Esophagus muscularis mucosa (tissue), 4 donors: ENCODE data around the gene RAB11FIP5. TPM values are rescaled to one million over a fixed set of nuclear protein-coding genes. Genes with fewer than 3 reads are reported as not detected.
A peak's percentile ranks its signal among the peaks of the same experiment; 100 is the strongest.

ENCODE experiments used
- DNase-seq: peaks from one replicate; pipeline ENCODE4 v3.0.0-alpha.2; 2017; ENCODE audit errors: extremely low spot score
- H3K27ac ChIP-seq, 4 donors: fragments of 200-600 bp; sonication (generic); replicated peaks in 1 of 4; 1 replicate in 3 of 4; 2 replicates in 1 of 4; pipeline ENCODE4 v1.5.1; 2016 to 2019; ENCODE audit warnings: mild to moderate bottlenecking in 1 of 4
- H3K27me3 ChIP-seq, 4 donors: fragments of 200-600 bp; sonication (generic); one replicate each; pipeline versions ENCODE4 v1.5.1 to v1.6.0; 2016 to 2019
- H3K36me3 ChIP-seq, 4 donors: fragments of 200-600 bp; sonication (generic); one replicate each; pipeline ENCODE4 v1.5.1; 2016 to 2019
- H3K4me1 ChIP-seq, 4 donors: fragments of 200-600 bp; sonication (generic); one replicate each; pipeline ENCODE4 v1.5.1; 2016 to 2019
- H3K4me3 ChIP-seq, 4 donors: fragments of 200-600 bp; sonication (generic); 1 replicate in 2 of 4; 2 replicates in 2 of 4; pipeline ENCODE4 v1.5.1; 2016 to 2019; ENCODE audit warnings: mild to moderate bottlenecking in 4 of 4, moderate library complexity in 1 of 4
- H3K9me3 ChIP-seq, 4 donors: fragments of 200-600 bp; sonication (generic); 1 replicate in 3 of 4; 2 replicates in 1 of 4; pipeline ENCODE4 v1.5.1; 2016 to 2019
- EP300 ChIP-seq: sonication (generic); formaldehyde crosslinking; IDR thresholded peaks from one replicate; pipeline ENCODE4 v1.6.1; 2017; ENCODE audit warnings: antibody characterized with exemption
- POLR2A ChIP-seq: fragments of 450-650 bp; IDR thresholded peaks from one replicate; pipeline ENCODE4 v1.6.1; 2017; ENCODE audit warnings: antibody characterized with exemption, moderate library complexity, mild to moderate bottlenecking, low read depth
- POLR2AphosphoS5 ChIP-seq, 2 donors: sonication (generic); formaldehyde crosslinking; IDR thresholded peaks; one replicate each; pipeline ENCODE4 v1.6.1; 2017; ENCODE audit warnings: antibody characterized with exemption in 2 of 2
- WGBS: methylation state at CpG from one replicate; pipeline ENCODE4 v1.1.5; 2018; 5-methylcytosine and 5-hydroxymethylcytosine counted together
- intact Hi-C: fragments of 100-400 bp; cut with DNase I; formaldehyde crosslinking; loops from one replicate; pipeline ENCODE4 v1.15.1; 2023
- total RNA-seq, 4 donors: library from RNA; depleted of rRNA; stranded (reverse); fragments of >200 nt; gene quantifications; one replicate each; pipeline versions ENCODE4 v1.1.0 to v1.2.1, GENCODE V29; 2016
- TF ChIP-seq, protein P1 (sequence below), 3 experiments: fragments of 200-600 bp in 2 of 3; fragments of 450-650 bp in 1 of 3; sonication (generic) in 2 of 3; IDR thresholded peaks; one replicate each; pipeline ENCODE4 v1.5.1; 2017 to 2019; ENCODE audit warnings: antibody characterized with exemption in 3 of 3, mild to moderate bottlenecking in 2 of 3, moderate library complexity in 1 of 3

Gene RAB11FIP5
- total RNA-seq, 4 donors from 2014 or later = 17.0 to 46.4 (median 38.4) TPM

GRCh38 chr2:73091696-73092095 lies 21.1 kb downstream of the RAB11FIP5 start:
- intact Hi-C loops = no loop called here
- TF ChIP-seq, protein P1, sequence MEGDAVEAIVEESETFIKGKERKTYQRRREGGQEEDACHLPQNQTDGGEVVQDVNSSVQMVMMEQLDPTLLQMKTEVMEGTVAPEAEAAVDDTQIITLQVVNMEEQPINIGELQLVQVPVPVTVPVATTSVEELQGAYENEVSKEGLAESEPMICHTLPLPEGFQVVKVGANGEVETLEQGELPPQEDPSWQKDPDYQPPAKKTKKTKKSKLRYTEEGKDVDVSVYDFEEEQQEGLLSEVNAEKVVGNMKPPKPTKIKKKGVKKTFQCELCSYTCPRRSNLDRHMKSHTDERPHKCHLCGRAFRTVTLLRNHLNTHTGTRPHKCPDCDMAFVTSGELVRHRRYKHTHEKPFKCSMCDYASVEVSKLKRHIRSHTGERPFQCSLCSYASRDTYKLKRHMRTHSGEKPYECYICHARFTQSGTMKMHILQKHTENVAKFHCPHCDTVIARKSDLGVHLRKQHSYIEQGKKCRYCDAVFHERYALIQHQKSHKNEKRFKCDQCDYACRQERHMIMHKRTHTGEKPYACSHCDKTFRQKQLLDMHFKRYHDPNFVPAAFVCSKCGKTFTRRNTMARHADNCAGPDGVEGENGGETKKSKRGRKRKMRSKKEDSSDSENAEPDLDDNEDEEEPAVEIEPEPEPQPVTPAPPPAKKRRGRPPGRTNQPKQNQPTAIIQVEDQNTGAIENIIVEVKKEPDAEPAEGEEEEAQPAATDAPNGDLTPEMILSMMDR (IDR thresholded peaks at IDR 0.05) = no peak
- Histone ChIP-seq H3K4me1 (peaks cover 41 to 65% (median 55%) of the 10 kb centered on the region in 4 donors), H3K9me3 (no peaks in the 10 kb centered on the region), H3K27me3 (no peaks in the 10 kb centered on the region), H3K36me3 (peaks cover 9 to 25% (median 22%) of the 10 kb centered on the region in 4 donors), H3K27ac (no peak overlapping the region), H3K4me3 (no peak overlapping the region)
- no peak for DNase-seq
- WGBS = 91% methylated on average over 11 of the region's 11 CpGs

DNA sequence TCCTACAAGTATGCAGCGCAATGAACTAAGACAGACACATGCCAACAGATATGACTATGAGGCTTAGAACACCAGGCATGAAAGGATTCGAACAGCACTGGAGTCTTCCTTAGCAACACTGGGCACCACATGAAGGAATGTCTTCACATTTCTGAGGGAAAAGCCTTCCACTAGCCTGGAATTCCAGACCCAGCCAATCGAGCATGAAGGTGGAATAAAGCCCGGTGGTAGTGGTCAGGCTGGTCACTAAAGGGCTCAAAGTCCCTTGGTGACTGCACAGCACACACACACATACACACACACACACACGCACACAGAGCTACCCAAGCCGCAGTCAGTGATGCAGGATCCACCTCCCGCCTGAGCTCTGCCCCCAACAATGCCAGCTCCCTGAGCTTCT lies 21.6 kb downstream of the RAB11FIP5 start:
- no peaks in the 10 kb centered on the region for H3K27me3 ChIP-seq
- peaks cover 9 to 30% (median 27%) of the 10 kb centered on the region in 4 donors for H3K36me3 ChIP-seq
- WGBS = 88% methylated on average over 7 of the region's 7 CpGs
- no peak overlapping the region for H3K4me3 ChIP-seq
- H3K27ac ChIP-seq = no peak overlapping the region
- no peak for DNase-seq
- H3K9me3 ChIP-seq = no peaks in the 10 kb centered on the region
- peaks cover 41 to 65% (median 60%) of the 10 kb centered on the region in 4 donors for H3K4me1 ChIP-seq
- intact Hi-C loops = no loop called here
- TF ChIP-seq EP300 (no peak), POLR2A (no peak), POLR2AphosphoS5 (IDR thresholded peaks at IDR 0.05) (no peak)
- TF ChIP-seq, protein P1 (IDR thresholded peaks at IDR 0.05) = no peak

- DNase-seq = no peak
- intact Hi-C loops = loop anchor here (5.0 kb wide), 1 partner anchor 88 kb away; no protein-coding TSS in a partner anchor
- peak overlapping the region; percentile 38 to 56 (median 48) for H3K27ac ChIP-seq
- no peak for TF ChIP-seq EP300
- peak; percentile 9 to 47 for TF ChIP-seq POLR2AphosphoS5 (IDR thresholded peaks at IDR 0.05)
- H3K4me1 ChIP-seq = peaks cover 48 to 71% (median 62%) of the 10 kb centered on the region in 4 donors
- H3K36me3 ChIP-seq = peaks cover 9 to 42% (median 30%) of the 10 kb centered on the region in 4 donors
- no peak overlapping the region for H3K4me3 ChIP-seq
- WGBS = 79% methylated on average over 10 of the region's 11 CpGs
- no peaks in the 10 kb centered on the region for H3K9me3 ChIP-seq
- H3K27me3 ChIP-seq = no peaks in the 10 kb centered on the region
Measured at GRCh38 chr2:73089270-73090030, 23.3 kb downstream of the RAB11FIP5 start.

- intact Hi-C loops = loop anchor here (5.0 kb wide), 1 partner anchor 89 kb away; no protein-coding TSS in a partner anchor
- no peak for DNase-seq
Measured at GRCh38 chr2:73088703-73089102, 24.0 kb downstream of the RAB11FIP5 start.

DNA sequence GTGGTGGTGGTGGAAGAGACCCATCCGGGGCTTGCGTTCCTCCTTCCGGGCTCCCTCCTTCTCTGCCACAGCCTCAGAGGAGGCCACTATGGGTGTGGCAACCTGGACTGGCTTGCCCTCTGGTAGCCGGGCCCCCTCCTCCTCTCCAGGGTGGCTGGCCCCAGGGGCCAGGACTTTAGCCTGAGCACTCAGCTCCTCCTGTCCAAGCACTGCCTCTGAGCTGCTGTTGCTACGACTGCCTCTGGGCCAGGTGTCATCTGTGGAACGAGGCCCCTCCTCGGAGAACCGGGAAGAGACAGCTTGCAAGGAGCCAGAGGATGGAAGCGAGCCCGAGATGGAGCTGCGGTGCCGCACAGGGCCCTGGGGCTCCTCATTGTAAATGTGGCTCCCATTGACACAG lies 24.5 kb downstream of the RAB11FIP5 start:
- Histone ChIP-seq H3K27ac (no peak overlapping the region), H3K9me3 (no peaks in the 10 kb centered on the region), H3K27me3 (no peaks in the 10 kb centered on the region), H3K4me3 (no peak overlapping the region), H3K4me1 (peaks cover 38 to 66% (median 55%) of the 10 kb centered on the region in 4 donors), H3K36me3 (peaks cover 9 to 52% (median 36%) of the 10 kb centered on the region in 4 donors)
- WGBS = 97% methylated on average over 7 of the region's 12 CpGs
- intact Hi-C loops = loop anchor here (5.0 kb wide), 1 partner anchor 89 kb away; no protein-coding TSS in a partner anchor
- TF ChIP-seq, protein P1 (IDR thresholded peaks at IDR 0.05) = no peak
- TF ChIP-seq POLR2A = no peak
- TF ChIP-seq EP300 = no peak
- TF ChIP-seq POLR2AphosphoS5 (IDR thresholded peaks at IDR 0.05) = no peak
- DNase-seq = no peak

More at GRCh38 chr2:73088703-73089102, 24.0 kb downstream of the RAB11FIP5 start:
- Histone ChIP-seq H3K27me3 (no peaks in the 10 kb centered on the region), H3K4me3 (no peak overlapping the region), H3K4me1 (peaks cover 43 to 71% (median 59%) of the 10 kb centered on the region in 4 donors), H3K9me3 (no peaks in the 10 kb centered on the region), H3K36me3 (peaks cover 9 to 48% (median 36%) of the 10 kb centered on the region in 4 donors), H3K27ac (no peak overlapping the region)
- WGBS = 95% methylated on average over 10 of the region's 14 CpGs
- TF ChIP-seq POLR2A (no peak), POLR2AphosphoS5 (IDR thresholded peaks at IDR 0.05) (no peak), EP300 (no peak)
- TF ChIP-seq, protein P1 (IDR thresholded peaks at IDR 0.05) = no peak
